Measurements from ENCODE around the gene ATPAF2.
"Not testable (repeated sequence)": the region's sequence is repeated elsewhere in the genome, so short reads cannot be mapped to it uniquely, and the experiment has no call there.

The ATPAF2 gene

GRCh38 chr17:18009609-18010420 is 29.2 kb downstream of the ATPAF2 start:
- DNase-seq (ENCODE audit: low read depth in 2 of 2) = no peak

- no peak for DNase-seq (ENCODE audit: low read depth in 2 of 2)
Observed at GRCh38 chr17:18008496-18009268, 30.3 kb downstream of the ATPAF2 start.

- DNase-seq (ENCODE audit: low read depth in 2 of 2) = no peak
Observed at GRCh38 chr17:18006495-18007239, 32.3 kb downstream of the ATPAF2 start.

- no peak for DNase-seq (ENCODE audit: low read depth in 2 of 2)
Observed at GRCh38 chr17:18005496-18005895, 33.5 kb downstream of the ATPAF2 start.

DNA sequence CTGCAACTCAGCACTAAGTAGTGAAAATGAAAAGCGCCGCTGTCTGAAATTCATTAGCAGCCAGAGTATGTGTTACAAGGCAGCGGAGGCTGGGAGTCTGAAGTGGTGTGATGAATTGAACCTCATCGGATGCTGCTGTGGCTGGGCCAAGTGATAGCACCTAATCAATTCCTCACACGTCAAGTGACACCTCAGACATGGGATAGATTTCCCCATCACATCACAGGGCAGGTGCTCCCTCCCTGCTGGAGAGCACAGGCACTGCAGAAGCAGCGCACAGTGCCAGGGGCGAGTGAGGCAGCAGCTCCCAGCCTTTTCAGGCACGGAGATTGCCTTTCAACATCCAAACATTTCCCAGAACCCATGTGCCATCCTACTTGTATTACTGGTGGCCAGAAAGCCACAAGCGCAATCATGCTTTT is 34.1 kb downstream of the ATPAF2 start:
- DNase-seq (ENCODE audit: low read depth in 2 of 2) = no peak

DNA sequence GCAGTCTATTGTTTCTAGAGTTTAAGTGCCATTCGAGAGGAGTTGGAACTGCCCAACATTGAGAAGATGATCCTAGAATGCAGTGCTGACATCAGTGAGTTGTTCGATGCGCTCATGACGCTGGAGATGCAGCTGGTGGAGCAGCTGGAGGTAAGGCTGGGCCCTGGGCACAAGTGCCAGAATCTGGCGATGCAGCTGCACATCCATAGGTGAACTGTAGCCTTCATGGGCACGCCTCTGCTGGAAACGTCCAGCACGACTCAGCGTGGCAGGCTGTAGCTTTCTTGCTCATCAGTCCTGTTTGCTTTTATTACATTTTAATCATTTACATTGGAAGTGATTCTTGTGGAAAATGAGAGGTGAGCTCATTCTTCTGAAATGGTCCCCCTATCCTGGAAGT is 34.6 kb downstream of the ATPAF2 start:
- no peak for DNase-seq (ENCODE audit: low read depth in 2 of 2)

- DNase-seq (ENCODE audit: low read depth in 2 of 2) = no peak
Observed at GRCh38 chr17:18002171-18002570, 36.8 kb downstream of the ATPAF2 start.

DNA sequence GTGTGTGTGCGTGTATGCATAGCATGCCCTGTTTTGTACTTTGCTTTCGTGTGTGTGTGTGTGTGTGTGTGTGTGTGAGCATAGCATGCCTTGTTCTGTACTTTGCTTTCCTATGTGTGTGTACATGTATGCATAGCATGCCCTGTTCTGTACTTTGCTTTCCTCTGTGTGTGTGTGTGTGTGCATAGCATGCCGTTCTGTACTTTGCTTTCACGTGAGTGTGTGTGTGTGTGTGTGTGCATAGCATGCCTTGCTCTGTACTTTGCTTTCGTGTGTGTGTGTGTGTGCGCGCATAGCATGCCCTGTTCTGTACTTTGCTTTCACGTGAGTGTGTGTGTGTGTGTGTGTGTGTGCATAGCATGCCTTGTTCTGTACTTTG is 38.9 kb downstream of the ATPAF2 start:
- no peak for DNase-seq (ENCODE audit: low read depth in 2 of 2)

DNA sequence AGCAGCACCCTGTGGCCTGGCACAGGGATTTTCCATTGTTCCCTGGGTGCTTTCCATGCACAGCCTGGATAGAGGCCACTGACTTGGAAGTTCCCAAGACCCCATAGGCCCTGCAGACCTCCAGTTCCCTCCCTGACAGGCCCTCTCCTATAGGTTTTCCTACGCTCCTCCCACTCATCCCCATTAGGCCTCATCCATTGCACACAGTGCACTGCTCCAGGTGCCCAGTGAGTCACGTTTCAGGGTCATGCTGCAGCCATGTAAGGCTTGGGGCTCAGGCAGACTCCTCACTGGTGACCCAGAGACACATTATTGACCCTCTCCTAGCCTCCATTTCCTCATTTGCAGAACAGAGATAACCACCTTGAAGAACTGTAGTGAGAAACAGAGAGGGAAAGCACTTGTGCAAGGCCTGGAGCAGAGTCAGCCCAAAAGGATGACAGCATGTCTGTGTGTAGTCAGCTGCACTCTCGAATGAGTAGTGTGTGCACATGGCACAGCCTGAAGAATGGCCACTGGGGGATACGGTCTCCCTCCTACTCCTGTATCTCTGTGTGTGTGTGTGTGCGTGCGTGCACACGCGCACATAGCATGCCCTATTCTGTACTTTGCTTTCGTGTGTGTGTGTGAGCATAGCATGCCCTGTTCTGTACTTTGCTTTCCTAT is 39.5 kb downstream of the ATPAF2 start:
- no peak for DNase-seq (ENCODE audit: low read depth in 2 of 2)

DNA sequence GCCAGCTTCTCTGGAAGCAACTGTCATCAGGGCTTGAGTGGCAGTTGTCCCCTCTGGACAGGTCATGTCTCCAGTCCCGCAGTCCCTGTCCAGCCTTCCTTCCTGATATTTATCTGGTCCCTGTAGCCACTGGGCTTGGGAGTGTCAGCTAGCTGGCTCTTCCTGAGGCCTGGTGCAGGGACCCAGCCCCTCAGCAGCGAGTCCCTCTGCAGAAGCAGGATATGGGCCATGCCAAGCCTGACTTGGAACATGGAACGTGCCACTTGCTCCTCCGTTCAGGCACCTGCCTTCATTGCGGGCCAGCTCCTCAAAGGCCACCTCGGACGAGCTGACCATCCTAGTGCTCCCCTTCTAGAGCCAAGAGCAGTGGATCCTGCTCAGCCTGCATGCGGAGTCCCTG is 40.0 kb downstream of the ATPAF2 start:
- DNase-seq (ENCODE audit: low read depth in 2 of 2) = no peak

DNA sequence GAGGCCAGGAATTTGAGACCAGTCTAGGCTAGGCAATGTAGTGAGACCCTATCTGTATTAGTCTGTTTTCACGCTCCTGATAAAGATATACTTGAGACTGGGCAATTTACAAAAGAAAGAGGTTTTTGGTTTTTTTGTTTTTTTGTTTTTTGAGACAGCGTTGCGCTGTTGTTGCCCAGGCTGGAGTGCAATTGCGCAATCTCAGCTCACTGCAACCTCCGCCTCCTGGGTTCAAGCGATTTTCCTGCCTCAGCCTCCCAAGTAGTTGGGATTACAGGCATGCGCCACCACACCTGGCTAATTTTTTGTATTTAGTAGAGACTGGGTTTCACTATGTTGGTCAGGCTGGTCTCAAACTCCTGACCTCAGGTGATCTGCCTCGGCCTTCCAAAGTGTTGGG is 43.1 kb downstream of the ATPAF2 start:
- not testable (repeated sequence) for DNase-seq (ENCODE audit: low read depth in 2 of 2)

DNA sequence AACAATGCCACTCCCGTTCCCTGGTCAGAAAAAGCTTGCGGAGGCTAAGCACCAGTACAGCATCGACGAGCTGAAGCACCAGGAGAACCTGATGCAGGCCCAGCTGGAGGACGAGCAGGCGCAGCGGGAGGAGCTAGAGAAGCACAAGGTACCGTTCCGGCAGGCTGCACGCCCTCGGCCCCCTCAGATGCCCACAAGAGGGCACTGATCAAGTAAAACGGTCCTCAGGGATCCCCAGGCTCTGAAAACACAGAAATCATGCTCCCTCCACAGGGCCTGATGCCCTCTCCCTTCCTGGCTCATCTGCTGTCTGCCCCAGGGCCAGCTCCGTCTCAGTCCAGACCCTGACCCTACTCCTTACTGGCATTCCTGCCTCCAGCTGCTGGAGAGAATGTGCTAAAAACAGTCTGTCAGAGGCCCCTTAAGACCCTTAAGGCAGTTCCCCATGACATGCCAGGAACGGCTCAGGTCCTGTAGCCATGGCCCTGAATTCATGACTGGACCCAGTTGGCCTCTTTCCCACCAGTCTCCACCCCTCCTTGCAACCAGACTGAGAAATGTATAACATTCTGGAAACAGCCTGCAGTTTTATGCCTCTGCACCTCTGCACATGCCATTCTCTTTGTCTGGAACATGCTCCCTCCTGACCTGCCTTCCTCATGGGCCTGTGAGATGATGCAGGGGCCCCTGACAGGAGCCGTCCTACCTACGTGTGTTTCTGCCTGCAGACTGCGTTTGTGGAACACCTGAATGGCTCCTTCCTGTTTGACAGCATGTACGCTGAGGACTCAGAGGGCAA is 44.5 kb downstream of the ATPAF2 start:
- DNase-seq (ENCODE audit: low read depth in 2 of 2) = no peak

GRCh38 chr17:17993852-17994251 is 45.1 kb downstream of the ATPAF2 start:
- DNase-seq (ENCODE audit: low read depth in 2 of 2) = no peak

DNA sequence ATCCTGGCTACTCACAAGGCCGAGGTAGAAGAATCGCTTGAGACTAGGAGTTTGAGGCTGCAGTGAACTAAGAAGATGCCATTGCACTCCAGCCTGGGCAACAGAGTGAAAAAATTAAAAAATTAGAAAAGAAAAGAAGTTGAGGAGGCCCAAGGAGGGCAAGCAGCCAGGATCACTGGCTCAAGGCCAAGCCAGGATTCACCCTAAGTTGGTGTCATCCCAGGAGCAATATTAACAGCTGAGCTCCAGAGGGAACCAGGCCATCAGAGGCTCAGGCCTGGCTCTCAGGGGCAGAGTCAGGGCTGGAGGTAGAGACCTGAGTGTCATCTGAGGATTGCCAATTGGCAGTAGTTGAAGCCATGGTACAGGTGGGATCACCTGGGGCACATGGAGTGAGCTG is 45.6 kb downstream of the ATPAF2 start:
- DNase-seq (ENCODE audit: low read depth in 2 of 2) = no peak

- DNase-seq (ENCODE audit: low read depth in 2 of 2) = no peak
Observed at GRCh38 chr17:17990282-17990681, 48.7 kb downstream of the ATPAF2 start.

DNA sequence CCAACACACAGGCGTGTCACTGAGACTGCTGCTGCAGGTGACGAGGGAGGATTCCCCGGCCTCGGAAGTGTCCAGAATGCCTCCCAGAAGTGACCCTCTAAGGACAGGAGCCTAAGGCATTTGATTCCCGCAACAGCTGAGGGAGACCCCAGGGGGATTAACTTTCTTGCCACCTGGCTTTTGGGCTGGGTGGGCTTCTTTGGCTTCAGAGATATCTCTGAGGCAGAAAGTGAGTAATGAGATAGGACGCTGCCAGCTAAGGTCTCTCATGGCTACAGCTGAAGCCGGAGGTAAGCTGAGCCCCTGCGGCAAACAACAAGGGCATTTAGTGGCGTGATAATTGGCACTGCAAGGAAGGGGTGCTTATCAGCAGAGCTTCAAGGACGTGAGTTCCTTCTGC is 49.4 kb downstream of the ATPAF2 start:
- no peak for DNase-seq (ENCODE audit: low read depth in 2 of 2)

DNA sequence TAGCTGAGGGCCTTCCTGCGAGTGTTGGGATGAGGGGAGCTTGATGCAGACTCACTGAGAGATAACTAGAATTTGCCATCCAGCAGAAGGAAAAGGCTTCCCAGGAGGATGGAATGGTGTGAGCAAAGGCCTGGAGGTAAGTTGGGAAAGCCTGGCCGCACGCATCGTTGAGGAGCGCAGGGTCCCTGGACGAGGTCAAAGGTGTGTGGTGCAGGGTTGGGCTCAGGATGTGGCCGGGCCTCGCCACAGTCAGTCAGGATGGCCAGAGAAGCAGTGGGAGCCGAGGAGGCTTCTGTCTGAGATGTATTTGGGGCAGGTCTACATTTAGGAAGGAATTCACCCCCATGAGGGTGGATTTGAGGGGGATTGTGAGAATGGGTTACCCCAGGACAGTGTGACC is 49.9 kb downstream of the ATPAF2 start:
- no peak for DNase-seq (ENCODE audit: low read depth in 2 of 2)

GRCh38 chr17:17988427-17988945 is 50.5 kb downstream of the ATPAF2 start:
- no peak for DNase-seq (ENCODE audit: low read depth in 2 of 2)

- no peak for DNase-seq (ENCODE audit: low read depth in 2 of 2)
Observed at GRCh38 chr17:17987901-17988300, 51.1 kb downstream of the ATPAF2 start.

- DNase-seq (ENCODE audit: low read depth in 2 of 2) = no peak
Observed at GRCh38 chr17:17987187-17987896, 51.6 kb downstream of the ATPAF2 start.

Data from stimulated activated CD4-positive, alpha-beta T cell treated with anti-CD3 and anti-CD28 coated beads, Interleukin-12 subunit alpha, Interleukin-12 subunit beta, amount 100 ng/mL, for 24 hours (primary cell).